HL-60/S4 treated with retinoic acid at 250 ng/mL for 4 days and 3 days (cell line): ENCODE data around the gene NOXA1.

Source experiments
- in situ Hi-C: fragments of 300-500 bp; cut with MboI; formaldehyde crosslinking; loops from 2 replicates; pipeline ENCODE4 v1.7.0; 2022; ENCODE audit warnings: low sequenced_read_pairs

Gene NOXA1

GRCh38 chr9:137423514-137424291 is 510 bp downstream of the NOXA1 start:
- in situ Hi-C loops = no loop called here

GRCh38 chr9:137426018-137426681 is 3.0 kb downstream of the NOXA1 start:
- in situ Hi-C loops = no loop called here

- in situ Hi-C loops = no loop called here
These were observed 4.5 kb downstream of the NOXA1 start for GRCh38 chr9:137427454-137428310.

GRCh38 chr9:137428311-137428630 is 5.1 kb downstream of the NOXA1 start:
- in situ Hi-C loops = no loop called here

- in situ Hi-C loops = no loop called here
These were observed 5.8 kb downstream of the NOXA1 start for GRCh38 chr9:137428841-137429545.

GRCh38 chr9:137429546-137429890 is 6.3 kb downstream of the NOXA1 start:
- in situ Hi-C loops = no loop called here

- in situ Hi-C loops = no loop called here
These were observed 7.0 kb downstream of the NOXA1 start for GRCh38 chr9:137429974-137430722.

- in situ Hi-C loops = no loop called here
These were observed 7.7 kb downstream of the NOXA1 start for GRCh38 chr9:137430723-137431415.

- in situ Hi-C loops = no loop called here
These were observed 8.3 kb downstream of the NOXA1 start for GRCh38 chr9:137431416-137431931.

- in situ Hi-C loops = no loop called here
These were observed 9.6 kb downstream of the NOXA1 start for GRCh38 chr9:137432687-137433348.

- in situ Hi-C loops = no loop called here
These were observed 10.2 kb downstream of the NOXA1 start for GRCh38 chr9:137433349-137433915.

GRCh38 chr9:137433916-137434431 is 10.8 kb downstream of the NOXA1 start:
- in situ Hi-C loops = no loop called here

- in situ Hi-C loops = no loop called here
These were observed 11.5 kb downstream of the NOXA1 start for GRCh38 chr9:137434498-137435380.

- in situ Hi-C loops = no loop called here
These were observed 12.2 kb downstream of the NOXA1 start for GRCh38 chr9:137435381-137435891.

GRCh38 chr9:137435980-137436760 is 13.0 kb downstream of the NOXA1 start:
- in situ Hi-C loops = no loop called here

GRCh38 chr9:137436761-137437600 is 13.8 kb downstream of the NOXA1 start:
- in situ Hi-C loops = no loop called here
